ENCODE measurements around the gene ACOT11.

- TF ChIP-seq POLR2AphosphoS5 (IDR thresholded peaks at IDR 0.05; ENCODE audit: low read depth, low read length), result no peak
- TF ChIP-seq TAF1 (IDR thresholded peaks at IDR 0.05; ENCODE audit: borderline replicate concordance, insufficient read depth, low read length), result no peak
Observed at GRCh38 chr1:54499097-54499359, 49.0 kb upstream of the ACOT11 start.

Data from PFSK-1 (cell line).